Astrocyte of the spinal cord (primary cell): ENCODE measurements around the gene CHST13.

Experiments
- DNase-seq: peaks from one replicate; pipeline ENCODE4 v3.0.0; 2011; ENCODE audit warnings: low read depth, low spot score
- H3K4me3 ChIP-seq: 2 replicates; pipeline ENCODE4 v1.5.1; 2011; ENCODE audit warnings: low read depth, mild to moderate bottlenecking, low read length, moderate library complexity
- CTCF ChIP-seq: IDR thresholded peaks from 2 replicates; pipeline ENCODE4 v1.5.1; 2012; ENCODE audit warnings: low read depth, mild to moderate bottlenecking, low read length, inconsistent platforms
- in situ Hi-C: cut with HindIII; loops from 2 replicates; pipeline ENCODE4 v1.10.0; 2017; ENCODE audit warnings: low sequenced_read_pairs

The CHST13 gene

GRCh38 chr3:126522363-126522788 is 1.6 kb upstream of the CHST13 start:
- peak; percentile 90 for TF ChIP-seq CTCF
- DNase-seq = peak; percentile 40
- no peak overlapping the region for H3K4me3 ChIP-seq
- in situ Hi-C loops = no loop called here

- in situ Hi-C loops = no loop called here
- no peak for TF ChIP-seq CTCF
- no peak for DNase-seq
- peak overlapping the region; percentile 18 for H3K4me3 ChIP-seq
These were observed 554 bp downstream of the CHST13 start for GRCh38 chr3:126524429-126524988.

GRCh38 chr3:126525091-126525852 is 1.3 kb downstream of the CHST13 start:
- in situ Hi-C loops = no loop called here
- no peak overlapping the region for H3K4me3 ChIP-seq
- no peak for DNase-seq
- no peak for TF ChIP-seq CTCF

- in situ Hi-C loops = no loop called here
- no peak for TF ChIP-seq CTCF
- no peak overlapping the region for H3K4me3 ChIP-seq
- no peak for DNase-seq
These were observed 2.1 kb downstream of the CHST13 start for GRCh38 chr3:126525853-126526667.

- H3K4me3 ChIP-seq = no peak overlapping the region
- DNase-seq = no peak
- TF ChIP-seq CTCF = no peak
- in situ Hi-C loops = no loop called here
These were observed 2.7 kb downstream of the CHST13 start for GRCh38 chr3:126526668-126527005.

GRCh38 chr3:126527006-126527405 is 3.1 kb downstream of the CHST13 start:
- no peak overlapping the region for H3K4me3 ChIP-seq
- DNase-seq = no peak
- TF ChIP-seq CTCF = no peak
- in situ Hi-C loops = no loop called here
